ENCODE data around the gene MYO5B.

DNA sequence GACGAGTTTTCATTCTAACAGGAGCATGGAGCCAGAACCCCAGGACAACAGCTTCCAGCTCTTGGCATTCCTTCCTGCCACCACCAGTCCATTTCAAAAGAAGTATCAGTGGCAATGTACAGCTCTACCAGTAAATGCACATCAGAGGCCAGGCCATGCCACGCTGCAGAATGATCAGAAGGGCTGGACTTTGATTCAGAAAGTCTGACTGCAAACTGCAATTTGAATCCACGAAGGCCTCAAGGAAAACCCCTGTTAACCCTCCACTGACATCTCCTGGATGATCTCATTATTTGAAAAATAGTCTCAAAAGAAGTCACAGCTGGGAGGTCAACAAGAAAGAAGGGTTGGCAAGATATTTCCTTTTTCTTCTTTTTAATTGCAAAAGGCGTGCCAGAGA, 119.2 kb downstream of the MYO5B start:
- TF ChIP-seq, protein P1, sequence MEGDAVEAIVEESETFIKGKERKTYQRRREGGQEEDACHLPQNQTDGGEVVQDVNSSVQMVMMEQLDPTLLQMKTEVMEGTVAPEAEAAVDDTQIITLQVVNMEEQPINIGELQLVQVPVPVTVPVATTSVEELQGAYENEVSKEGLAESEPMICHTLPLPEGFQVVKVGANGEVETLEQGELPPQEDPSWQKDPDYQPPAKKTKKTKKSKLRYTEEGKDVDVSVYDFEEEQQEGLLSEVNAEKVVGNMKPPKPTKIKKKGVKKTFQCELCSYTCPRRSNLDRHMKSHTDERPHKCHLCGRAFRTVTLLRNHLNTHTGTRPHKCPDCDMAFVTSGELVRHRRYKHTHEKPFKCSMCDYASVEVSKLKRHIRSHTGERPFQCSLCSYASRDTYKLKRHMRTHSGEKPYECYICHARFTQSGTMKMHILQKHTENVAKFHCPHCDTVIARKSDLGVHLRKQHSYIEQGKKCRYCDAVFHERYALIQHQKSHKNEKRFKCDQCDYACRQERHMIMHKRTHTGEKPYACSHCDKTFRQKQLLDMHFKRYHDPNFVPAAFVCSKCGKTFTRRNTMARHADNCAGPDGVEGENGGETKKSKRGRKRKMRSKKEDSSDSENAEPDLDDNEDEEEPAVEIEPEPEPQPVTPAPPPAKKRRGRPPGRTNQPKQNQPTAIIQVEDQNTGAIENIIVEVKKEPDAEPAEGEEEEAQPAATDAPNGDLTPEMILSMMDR (IDR thresholded peaks at IDR 0.05 in 2 of 3, conservative IDR thresholded peaks at IDR 0.05 in 1 of 3; ENCODE audit: borderline replicate concordance in 1 of 3, insufficient read depth in 1 of 3, low read depth in 2 of 3, low read length in 2 of 3), result no peak
- TF ChIP-seq POLR2A (IDR thresholded peaks at IDR 0.05; ENCODE audit: borderline replicate concordance, extremely low read depth, insufficient read depth, insufficient read length) (no peak), POLR2AphosphoS5 (IDR thresholded peaks at IDR 0.05; ENCODE audit: low read depth, low read length) (no peak), EZH2 (IDR thresholded peaks at IDR 0.05) (no peak)
